HL-60 (cell line): ENCODE results near the gene QRFP.
A peak's percentile ranks its signal among the peaks of the same experiment; 100 is the strongest.

ENCODE experiments used
- CTCF ChIP-seq: IDR thresholded peaks from one replicate; pipeline ENCODE4 v1.5.1; 2011; ENCODE audit warnings: low read length, control low read depth, inconsistent platforms; ENCODE audit not compliant: insufficient read depth
- GABPA ChIP-seq: IDR thresholded peaks from 2 replicates; pipeline ENCODE4 v1.6.1; 2012; ENCODE audit warnings: low read depth
- POLR2AphosphoS5 ChIP-seq: IDR thresholded peaks from 2 replicates; pipeline ENCODE4 v1.6.1; 2012; ENCODE audit warnings: low read depth
- REST ChIP-seq: IDR thresholded peaks from 2 replicates; pipeline ENCODE4 v1.6.1; 2012; ENCODE audit warnings: low read depth; ENCODE audit not compliant: insufficient replicate concordance

- TF ChIP-seq POLR2AphosphoS5 (no peak), CTCF (no peak), GABPA (no peak), REST (peak; percentile 83)
These were observed 48.0 kb upstream of the QRFP start for GRCh38 chr9:130944510-130945058.
